GM19397 (cell line): ENCODE data around the gene CLDN19.
"Not testable (repeated sequence)": the region's sequence is repeated elsewhere in the genome, so short reads cannot be mapped to it uniquely, and the experiment has no call there.

Experiments
- ATAC-seq: cut with Tn5 transposase; IDR thresholded peaks from one replicate; pipeline ENCODE4 v1.9.1; 2021; ENCODE audit warnings: mild to moderate bottlenecking, moderate library complexity; ENCODE audit not compliant: unreplicated experiment

CLDN19 gene

DNA sequence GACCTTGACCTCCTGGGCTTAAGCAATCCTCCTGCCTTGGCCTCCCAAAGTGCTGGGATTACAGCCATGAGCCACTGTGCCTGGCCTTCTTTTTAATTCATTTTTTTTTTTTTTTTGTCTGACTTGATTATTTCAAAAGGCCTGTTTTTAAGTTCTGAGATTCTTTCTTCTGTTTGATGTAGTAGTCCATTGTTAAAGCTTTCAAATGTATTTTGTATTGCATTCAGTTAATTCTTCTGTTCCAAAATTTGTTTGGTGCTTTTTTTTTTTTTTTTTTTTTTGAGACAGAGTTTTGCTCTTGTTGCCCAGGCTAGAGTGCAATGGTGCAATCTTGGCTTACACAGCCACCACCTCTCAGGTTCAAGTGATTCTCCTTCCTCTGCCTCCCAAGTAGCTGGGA lies 25.6 kb downstream of the CLDN19 start:
- not testable (repeated sequence) for ATAC-seq

GRCh38 chr1:42713293-42713692 lies 26.7 kb downstream of the CLDN19 start:
- no peak for ATAC-seq

- not testable (repeated sequence) for ATAC-seq
These were observed 27.2 kb downstream of the CLDN19 start for GRCh38 chr1:42712808-42713207.

- ATAC-seq, result no peak
These were observed 36.1 kb downstream of the CLDN19 start for GRCh38 chr1:42703888-42704464.

- no peak for ATAC-seq
These were observed 40.0 kb downstream of the CLDN19 start for GRCh38 chr1:42700006-42700405.

DNA sequence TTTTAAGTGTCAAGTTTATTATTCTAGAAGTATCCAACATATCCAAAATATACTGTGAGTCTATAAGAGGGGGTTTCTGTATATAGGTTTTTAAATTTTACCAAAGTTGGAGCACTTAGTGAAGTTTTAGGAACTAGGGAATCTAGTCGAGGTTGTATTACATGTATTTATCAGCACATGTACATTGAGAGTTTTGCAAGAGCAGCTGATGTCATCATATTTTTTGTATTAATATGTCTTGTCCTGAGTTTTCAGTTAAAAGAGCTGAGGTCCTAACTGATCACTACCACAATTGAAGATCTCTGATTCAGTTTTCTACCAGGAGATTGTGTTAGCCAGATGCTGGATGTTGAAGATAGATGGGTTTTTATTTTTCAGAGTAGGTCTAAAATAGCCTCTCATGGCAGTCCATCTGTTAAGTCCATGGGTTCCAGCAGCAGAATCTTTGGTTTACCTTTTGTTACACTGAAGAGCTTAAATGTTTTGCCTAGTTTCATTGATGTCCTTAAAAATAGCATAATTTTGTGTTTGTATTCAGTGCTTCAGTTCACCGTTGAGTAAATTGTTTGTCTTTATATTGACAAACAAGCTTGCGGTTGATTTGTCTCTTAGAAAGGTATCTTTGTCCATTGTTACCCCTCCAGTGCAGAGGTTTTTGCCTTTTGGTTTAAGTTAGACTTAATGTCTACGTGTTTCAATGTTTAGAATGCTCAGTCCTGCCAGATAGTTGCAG lies 41.8 kb downstream of the CLDN19 start:
- ATAC-seq, result no peak

DNA sequence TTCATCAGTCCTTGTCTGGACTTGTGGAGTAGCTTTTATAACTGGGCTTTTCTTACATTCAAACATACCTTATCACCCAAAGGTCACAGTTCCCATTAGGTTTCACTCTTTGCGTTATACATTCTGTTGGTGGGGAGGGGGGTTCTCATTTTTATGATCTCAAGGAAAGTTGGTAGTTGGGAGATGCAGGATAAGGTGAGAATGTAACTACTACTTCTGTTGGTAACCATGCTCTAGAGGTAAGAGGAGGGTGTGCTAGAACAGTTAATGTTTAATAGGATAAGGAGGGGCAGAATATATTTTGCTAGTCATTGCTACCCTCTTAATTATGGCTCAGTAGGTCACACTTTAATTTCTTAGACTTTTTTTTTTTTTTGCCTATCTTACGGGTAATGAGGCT lies 47.1 kb downstream of the CLDN19 start:
- ATAC-seq, result no peak

DNA sequence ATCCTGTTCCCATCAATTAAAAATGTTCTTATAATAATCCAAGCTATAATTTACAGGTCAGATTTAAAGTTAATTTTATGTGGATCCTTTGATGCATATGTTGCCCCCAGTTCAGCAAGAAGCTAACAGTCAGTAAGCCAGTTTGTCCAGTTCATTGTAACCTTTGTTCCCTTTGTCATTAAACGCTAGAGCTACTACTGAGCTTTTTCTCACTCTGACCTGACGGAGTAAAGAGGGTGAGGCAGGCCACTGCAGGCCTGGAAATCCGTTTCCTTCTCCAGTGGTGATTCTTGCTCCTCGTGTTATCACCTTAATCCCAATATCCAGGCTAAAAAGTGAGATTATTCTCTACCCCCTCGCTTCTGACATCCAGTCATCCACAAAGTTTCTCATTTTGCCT lies 47.6 kb downstream of the CLDN19 start:
- no peak for ATAC-seq

- no peak for ATAC-seq
These were observed 48.9 kb downstream of the CLDN19 start for GRCh38 chr1:42691157-42691498.

GRCh38 chr1:42690477-42691156 lies 49.4 kb downstream of the CLDN19 start:
- ATAC-seq, result no peak

GRCh38 chr1:42689912-42690311 lies 50.1 kb downstream of the CLDN19 start:
- no peak for ATAC-seq

DNA sequence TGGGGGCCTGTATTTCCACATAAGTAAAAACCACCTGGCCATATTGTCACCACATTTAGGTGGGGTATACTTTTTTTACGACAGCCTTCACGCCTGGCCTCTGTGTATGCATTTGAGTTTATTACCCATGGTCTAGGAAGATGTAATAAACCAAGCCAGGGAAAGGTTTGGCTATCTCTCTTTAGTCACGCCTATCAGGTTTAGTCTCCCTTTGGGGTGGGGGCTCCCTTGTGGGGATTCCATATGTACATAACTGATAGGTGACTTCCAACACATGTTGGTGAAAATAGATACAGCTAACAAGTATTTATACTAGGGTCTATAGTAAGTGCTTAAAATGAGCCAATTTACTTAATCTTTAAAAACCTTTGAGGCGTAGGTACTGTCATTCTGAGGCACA lies 53.6 kb downstream of the CLDN19 start:
- no peak for ATAC-seq

- ATAC-seq, result no peak
These were observed 55.9 kb downstream of the CLDN19 start for GRCh38 chr1:42684139-42684538.
